ENCODE data around the gene CCBE1. TPM values are rescaled to one million over a fixed set of nuclear protein-coding genes. Genes with fewer than 3 reads are reported as not detected.

Gene CCBE1
- total RNA-seq (2022; extraction: Qiagen RNA extraction), result 7.0 to 16.4 TPM (median 13.2 TPM) in 5 replicates

GRCh38 chr18:59697236-59697932, at the start of gene CCBE1:
Gene CCBE1 (minus strand): TSS chr18:59697423.

Other genes with a start within 250 kb of the CCBE1 start
- gene PMAIP1, start 202.6 kb upstream of the CCBE1 start, total RNA-seq (2022; extraction: Qiagen RNA extraction), result 13.7 to 16.2 TPM (median 15.4 TPM) in 5 replicates

All from A549 treated with dexamethasone at 1 μM for 4 hours (cell line).